Fibroblast of lung (primary cell): ENCODE measurements around the gene GNS.

Source experiments
- CTCF ChIP-seq, 2 donors: IDR thresholded peaks in 1 of 2; conservative IDR thresholded peaks in 1 of 2; 1 replicate in 1 of 2; 2 replicates in 1 of 2; pipeline ENCODE4 v1.5.1; 2011 to 2012; ENCODE audit warnings: low read length in 2 of 2, control low read depth in 1 of 2, inconsistent platforms in 1 of 2, low read depth in 1 of 2, mild to moderate bottlenecking in 1 of 2
- EZH2 ChIP-seq: IDR thresholded peaks from 2 replicates; pipeline ENCODE4 v1.5.1; 2012; ENCODE audit warnings: low read length, control low read depth, mild to moderate bottlenecking; ENCODE audit errors: missing control alignments

- TF ChIP-seq CTCF (conservative IDR thresholded peaks at IDR 0.05 in 1 of 2, IDR thresholded peaks at IDR 0.05 in 1 of 2; ENCODE audit: low read depth in 1 of 2, low read length in 2 of 2) (no peak), EZH2 (no peak)
Observed at GRCh38 chr12:64740646-64741045, 18.6 kb downstream of the GNS start.
